GM18499 (cell line): ENCODE measurements around the gene CETN2.
"Not testable (repeated sequence)": the region's sequence is repeated elsewhere in the genome, so short reads cannot be mapped to it uniquely, and the experiment has no call there.

Source experiments
- ATAC-seq: cut with Tn5 transposase; IDR thresholded peaks from one replicate; pipeline ENCODE4 v1.9.1; 2021; ENCODE audit warnings: moderate number of reproducible peaks; ENCODE audit not compliant: insufficient read depth, unreplicated experiment

Gene CETN2

DNA sequence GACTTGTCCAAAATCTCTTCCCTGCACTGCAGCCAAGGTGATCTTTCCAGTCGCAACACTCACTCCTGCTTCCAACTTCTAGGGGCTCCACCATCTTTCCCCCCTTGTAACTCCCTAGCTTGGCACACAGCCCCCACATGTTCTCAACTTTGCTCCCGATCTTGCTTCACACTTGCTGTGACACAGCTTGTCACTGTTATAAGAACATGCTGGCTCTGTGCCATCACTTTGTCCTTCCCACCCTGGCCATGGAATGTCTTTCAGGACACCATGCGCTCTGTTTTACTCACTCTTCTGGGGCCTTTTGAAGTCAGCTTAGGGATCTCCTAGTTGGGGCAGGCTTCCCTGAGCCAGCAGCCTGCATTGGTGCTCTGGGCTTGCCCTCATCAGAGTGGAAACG is 2.8 kb upstream of the CETN2 start:
- no peak for ATAC-seq

DNA sequence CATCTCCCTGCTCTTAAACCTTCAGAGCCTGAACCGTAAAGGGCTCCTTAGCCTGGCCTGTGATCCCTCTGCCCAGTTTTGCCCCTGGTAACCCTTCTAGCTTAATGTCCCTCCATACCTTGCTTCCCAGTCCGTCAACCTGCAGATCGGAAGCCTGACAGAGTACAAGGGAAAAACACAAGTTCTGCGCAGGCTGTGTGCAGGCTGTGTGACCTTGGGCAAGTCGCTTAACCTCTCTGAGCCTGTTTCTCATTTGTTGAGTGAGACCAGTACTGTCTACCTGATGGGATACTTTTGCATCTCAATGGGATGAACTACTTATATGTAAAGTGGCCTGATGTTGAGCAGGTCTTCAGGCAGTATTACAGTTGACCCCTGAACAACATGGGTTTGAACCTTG is 2.0 kb upstream of the CETN2 start:
- no peak for ATAC-seq

DNA sequence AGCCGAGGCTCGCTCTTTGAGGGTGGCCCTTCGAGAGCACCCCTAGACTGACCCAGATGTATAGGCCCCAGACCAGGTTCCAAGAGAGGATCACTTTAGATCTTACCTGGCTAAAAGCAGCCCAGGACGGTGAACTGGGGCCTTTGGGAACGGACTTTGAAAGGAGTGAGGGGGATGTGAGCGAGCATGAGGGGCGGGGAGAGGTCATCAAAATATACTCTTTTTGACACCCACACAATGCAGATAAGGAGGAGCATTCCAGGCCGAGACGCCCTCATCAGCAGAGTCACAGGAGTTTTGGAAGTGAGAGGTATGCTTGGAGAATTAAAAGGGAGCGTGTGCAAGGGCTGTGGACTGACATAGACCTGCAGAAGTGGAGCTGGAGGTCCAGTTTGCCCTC is 834 bp upstream of the CETN2 start:
- no peak for ATAC-seq

DNA sequence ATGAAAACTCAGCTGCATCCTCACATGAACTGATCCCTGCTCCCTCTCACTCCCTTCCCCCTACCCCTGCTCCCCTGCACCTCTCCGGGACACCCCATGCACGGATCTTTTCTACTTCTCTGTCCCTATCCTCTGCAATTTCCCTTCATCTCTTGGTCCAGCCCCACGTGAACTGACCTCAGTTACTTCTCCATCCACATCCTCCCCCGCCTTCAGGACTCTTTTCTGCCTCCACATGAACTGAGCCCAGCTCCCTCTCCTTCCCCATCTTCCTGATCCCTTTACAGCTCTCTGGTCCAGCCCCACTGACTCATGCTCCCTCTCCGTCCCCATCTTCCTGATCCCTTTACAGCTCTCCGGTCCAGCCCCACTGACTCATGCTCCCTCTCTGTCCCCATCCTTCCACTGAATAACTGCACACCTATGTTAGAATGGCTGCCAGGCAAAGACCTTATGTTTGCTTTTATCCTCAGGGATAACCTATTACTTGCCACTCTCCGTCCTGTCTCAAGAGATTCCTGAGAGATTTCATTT is 5.6 kb downstream of the CETN2 start:
- no peak for ATAC-seq

DNA sequence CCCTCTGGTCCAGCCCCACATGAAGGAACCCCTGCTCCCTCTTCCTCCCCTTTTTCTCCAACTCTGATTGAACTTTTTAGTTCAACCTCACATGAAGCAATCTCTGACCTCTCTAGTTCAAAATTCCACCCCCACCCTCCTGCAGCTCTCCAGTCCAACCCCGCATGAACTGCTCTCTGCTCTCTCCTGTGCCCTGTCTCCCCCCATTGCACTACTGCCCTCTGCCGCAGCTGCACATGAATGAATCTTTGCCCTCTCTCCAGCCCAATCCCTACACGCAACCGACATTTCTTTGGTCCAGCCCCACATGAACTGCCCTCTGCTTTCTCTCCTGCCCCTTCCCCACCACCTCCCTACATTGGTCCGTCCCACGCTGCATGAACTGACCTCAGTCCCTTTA is 6.9 kb downstream of the CETN2 start:
- ATAC-seq: no peak

DNA sequence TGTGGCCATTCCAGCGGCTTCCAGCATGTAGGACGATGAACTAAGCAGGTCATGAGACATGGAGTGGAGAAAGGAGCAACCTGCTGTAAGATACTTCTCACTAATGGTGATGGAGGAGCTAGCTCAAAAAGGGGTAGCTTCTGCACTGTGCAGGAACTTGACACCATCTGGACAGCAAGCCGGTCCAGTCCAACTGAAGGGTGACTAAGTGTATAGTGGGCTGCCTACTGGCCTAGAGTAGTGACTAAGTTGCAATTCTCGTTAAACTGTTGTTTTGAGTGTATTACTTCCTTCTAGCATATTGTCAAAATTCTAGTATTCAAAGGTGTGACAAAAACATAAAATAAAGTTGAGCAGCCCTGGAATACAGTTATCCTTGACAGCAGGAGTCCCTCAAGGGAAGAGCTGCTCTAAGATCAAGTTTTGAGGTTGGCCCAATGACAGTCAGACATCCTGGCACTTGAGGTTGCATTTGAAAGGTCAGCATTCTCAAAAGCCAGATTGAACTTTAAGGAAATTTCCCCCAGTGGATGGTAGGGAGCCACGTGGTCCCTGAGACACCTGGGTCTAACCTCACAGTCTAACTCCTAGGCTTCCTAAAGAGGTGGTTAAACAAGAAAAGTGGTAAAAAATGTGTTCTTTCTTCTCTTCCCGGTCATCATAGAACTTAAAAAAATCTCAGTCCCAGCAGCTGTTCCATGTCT is 8.0 kb downstream of the CETN2 start:
- ATAC-seq: no peak

DNA sequence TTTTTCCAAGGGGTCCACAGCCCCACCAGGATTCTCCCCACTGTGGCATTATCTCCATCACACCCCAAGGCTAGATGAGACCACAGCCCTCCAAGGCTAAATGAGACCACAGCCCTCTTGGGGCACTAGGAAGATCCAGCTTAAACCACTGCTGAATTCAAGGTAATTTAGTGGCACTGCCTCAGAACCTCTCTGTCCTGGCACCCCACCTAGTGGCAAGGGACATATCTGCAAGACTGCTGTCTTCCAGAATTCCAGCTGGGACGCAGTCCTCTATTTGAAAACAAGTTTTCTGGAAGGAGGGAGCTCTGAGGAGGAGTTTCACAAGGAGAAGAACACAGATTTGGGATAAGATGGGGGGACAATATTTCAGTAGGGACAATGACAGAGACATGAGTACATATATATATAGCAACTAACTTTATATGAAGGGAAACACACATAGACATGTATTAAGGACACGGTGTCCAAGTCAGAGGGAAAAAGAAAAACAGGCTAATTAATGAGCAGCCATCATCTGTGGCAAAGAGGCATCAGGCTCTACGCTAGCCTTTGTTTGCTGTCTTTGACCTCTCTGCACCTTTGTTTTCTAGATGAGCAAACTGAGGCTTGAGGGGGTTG is 9.3 kb downstream of the CETN2 start:
- ATAC-seq: no peak

DNA sequence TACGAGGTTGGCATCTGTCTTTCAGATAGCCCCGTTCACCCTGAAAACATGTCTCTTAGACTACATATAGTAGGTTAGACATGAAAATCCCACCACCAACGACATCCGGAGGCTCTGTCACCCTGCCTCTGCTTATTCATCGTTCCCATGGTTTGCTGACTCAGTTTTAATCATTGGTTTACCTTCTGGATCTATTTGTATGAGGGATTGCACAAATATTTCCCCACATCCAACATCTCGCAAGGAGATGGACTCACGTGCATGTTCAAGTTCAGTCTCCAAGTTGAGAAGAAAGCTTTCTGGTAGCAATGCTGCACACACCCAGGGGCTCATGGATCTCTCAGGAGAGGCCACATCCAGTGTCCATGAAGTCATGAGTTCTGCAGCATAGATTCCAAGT is 10.8 kb downstream of the CETN2 start:
- no peak for ATAC-seq

DNA sequence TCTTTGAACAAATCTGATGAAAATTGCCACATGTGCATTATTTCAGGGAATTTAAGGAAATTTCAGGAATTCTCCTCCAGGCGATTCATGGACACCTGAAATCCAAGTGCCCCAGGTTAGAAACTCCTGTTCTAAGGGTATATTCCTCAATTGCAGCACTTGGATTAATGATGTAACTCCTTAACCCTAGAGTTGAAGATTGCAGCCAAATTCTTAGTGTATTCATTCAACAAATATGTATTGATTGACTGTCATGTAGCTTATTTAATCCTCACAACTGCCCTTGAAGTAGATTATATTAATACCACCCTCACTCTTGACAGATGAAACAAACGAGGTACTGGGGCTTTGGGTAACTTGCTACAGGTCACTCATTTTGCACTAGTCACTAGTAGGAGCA is 11.3 kb downstream of the CETN2 start:
- no peak for ATAC-seq

DNA sequence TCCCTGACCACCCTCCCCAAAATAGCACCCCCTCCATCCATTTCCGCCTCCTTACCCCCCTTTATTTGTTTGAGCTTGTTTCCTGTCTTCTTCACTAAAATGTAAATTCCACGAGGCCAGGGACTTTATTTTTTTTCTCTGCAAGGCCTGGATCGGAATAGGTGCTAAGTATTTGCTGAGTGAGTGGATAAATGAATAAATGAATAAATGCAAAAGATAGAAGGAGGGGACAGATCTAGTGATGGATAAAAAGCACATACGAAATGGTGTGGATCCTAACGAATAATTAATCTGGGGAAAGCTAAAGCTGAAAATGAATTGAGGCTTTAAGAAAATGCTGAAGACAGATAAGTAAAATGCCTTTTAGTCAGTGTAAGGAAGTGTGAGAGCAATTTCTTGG is 12.2 kb downstream of the CETN2 start:
- no peak for ATAC-seq

DNA sequence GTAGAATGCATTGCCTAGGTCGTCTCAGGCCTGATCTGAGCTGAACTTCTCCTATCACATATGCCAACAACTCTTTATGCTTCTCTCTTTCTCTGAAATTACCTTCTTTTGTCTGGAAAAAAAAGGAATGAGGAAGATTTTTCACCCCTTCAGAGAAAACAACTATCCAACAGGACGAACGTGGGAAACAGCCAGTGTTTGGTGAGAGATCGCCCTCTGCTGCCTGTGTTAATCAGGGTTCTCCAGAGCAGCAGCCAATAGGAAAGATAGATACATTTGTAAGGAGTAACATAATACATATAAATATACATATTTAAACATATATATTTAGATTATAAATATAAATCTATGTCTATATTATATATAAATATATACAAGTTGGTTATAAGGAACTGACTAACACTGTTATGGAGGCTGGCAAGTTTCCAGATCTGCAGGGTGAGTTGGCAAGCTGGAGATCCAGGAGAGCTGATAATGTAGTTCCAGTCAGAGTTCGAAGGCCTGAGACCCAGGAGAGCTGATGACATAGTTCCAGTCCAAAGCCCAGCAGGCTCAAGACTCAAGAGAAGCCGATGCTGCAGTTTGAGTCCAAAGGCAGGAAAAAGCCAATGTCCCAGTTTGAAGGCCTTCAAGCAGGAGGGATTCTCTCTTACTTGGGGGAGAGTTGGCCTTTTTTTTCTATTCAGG is 13.3 kb downstream of the CETN2 start:
- ATAC-seq: no peak

DNA sequence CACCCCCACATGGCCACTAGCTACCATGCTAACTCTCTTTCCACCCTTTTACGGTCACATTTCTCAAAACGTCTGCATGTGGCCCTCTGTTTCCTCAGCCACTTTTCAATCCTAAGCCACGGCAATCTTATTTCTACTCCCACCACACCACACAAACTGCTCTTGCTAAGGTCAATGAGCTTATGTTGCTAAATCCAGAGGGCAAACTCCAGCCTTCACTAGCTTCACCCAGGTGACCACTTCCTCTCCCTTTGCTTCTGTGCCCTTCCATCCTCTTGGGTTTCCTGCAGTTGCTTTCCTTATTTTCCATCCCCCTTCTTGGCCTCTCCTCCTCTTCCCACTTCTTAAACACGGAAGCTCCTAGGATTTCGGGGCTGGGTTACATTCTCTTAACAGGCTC is 16.5 kb downstream of the CETN2 start:
- ATAC-seq: no peak

DNA sequence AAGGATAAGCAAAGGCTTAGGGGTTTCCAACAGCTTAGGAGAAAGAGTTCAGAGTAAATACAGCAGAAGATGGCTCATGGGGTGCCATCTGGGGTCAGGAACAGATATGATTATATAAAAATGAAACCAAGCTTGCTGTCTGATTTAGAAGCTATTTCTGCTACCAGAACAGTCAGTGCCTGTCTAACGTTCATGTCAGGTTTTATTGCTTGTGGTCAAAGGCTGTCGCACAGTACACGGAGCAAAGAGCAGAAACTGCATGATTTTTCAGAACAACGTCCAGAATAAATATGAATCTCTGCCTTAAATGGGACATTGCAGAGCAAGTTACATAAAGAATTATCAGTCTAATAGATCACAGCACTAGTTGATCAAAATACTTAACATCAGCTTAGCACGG is 17.4 kb downstream of the CETN2 start:
- ATAC-seq: no peak

DNA sequence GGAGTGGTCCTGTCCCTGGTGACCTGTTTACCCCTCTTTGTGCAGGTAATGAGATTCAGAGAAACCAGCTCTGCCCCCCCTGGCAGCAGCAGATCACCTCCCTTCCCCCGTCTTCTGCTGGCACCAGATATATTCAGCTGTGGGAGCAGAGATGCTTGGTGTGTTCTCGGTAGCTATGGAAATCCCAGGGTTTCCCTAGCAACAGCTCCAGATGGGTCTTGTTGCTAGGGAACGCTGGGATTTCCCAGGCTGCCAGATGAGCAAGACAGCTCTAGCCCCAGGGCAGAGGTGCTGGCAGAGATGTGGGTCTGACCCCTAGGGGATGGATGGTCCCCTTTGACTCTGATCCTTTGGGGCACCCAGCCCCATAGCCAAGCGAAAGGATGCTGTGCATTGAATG is 20.2 kb downstream of the CETN2 start:
- ATAC-seq: no peak

DNA sequence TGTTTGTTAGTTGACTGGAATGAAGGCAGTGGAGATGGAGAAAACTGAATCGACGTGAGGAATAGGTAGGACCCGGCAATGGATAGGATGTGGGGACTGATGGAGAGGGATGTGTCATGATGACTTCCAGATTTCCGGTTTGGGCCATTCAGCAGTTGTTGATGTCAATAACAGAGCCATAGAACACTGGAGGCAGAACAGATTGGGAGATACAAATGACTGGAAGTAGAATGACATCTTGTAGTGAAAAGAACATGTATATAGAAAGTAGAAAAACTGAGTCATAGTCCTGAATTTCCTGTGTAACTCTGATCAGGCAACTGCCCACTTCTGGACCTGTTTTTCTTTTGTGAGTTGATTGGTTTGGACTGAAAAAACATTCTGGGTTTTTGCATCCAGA is 24.5 kb downstream of the CETN2 start:
- no peak for ATAC-seq

DNA sequence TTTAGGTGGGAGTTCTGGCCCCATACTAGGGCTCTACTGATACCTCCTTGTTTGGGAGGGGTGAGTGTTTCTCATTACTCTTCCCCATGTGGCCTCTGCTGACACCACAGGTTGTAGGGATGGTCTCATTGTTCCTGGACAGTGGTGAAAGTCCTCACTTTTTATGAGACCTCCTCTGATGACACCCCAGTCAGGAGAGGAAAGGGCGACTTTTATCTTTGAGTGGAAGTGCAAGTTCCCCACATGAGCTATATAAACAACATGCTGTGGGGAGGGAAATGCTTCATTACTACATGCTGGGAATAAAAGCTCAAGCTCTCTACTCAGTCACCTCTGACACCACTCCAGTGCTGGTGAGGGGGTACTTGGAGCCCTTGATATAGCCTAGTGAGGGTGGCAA is 31.6 kb downstream of the CETN2 start:
- no peak for ATAC-seq

DNA sequence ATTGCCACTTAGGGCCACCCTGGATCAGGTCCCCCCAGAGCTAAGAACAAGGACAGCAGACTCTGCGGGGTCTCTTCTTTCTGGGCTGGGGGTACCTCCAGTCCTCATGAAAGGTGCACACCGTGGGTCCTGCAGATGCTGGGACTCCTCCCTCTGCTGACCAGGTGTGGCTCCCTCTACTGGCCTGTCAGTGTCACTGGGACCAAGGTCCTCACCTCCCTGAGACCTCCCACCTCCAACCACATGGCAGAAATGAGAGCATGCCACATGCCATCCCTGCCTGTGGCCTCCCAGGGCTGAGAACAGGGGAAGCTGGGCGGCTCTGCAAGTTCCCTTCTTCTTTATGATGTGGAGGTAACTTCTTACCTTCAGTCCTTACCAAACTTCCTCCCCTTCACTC is 43.5 kb downstream of the CETN2 start:
- not testable (repeated sequence) for ATAC-seq
